Fibroblast of pulmonary artery (primary cell): ENCODE results near the gene EVA1A.

Experiments used
- DNase-seq: peaks from one replicate; pipeline ENCODE4 v3.0.0-alpha.2; 2010; ENCODE audit warnings: low read depth
- H3K4me3 ChIP-seq: replicated peaks from 2 replicates; pipeline ENCODE4 v1.5.1; 2011; ENCODE audit warnings: low read depth, mild to moderate bottlenecking, control low read depth, low read length, moderate library complexity
- TF ChIP-seq, protein P1 (sequence below): IDR thresholded peaks from 2 replicates; pipeline ENCODE4 v1.5.1; 2011; ENCODE audit warnings: mild to moderate bottlenecking, control low read depth, low read length, inconsistent platforms; ENCODE audit errors: missing control alignments

EVA1A gene

DNA sequence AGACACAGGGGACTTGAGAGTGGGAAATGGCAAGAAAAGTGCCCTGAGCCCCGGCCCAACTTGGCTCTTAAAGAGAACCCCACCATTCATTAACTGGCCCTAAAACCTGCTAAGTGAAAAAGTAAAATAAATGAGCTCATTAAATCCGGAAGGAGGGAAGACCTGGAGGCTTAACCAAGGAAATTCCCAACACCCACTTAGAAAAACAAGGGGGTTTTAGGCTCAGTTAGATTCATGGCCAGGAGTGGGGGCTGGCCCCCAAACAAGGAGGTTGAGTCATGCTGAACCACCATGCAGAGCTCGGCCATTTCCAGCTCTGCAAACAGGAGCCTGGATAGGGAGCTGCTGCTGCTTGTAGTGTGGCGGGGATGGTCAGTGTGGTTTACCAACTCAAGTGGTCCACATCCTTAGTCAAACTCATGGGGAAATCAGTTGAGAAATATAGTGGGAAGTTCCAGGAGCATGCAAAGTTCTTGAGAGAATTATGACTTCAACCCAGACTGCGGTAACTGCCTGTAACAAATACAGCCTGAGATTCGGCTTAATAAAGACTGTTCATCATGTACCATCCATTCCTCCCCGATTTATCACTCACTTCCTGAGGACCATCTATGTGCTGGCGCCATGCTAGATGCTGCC lies 46.1 kb upstream of the EVA1A start:
- TF ChIP-seq, protein P1, sequence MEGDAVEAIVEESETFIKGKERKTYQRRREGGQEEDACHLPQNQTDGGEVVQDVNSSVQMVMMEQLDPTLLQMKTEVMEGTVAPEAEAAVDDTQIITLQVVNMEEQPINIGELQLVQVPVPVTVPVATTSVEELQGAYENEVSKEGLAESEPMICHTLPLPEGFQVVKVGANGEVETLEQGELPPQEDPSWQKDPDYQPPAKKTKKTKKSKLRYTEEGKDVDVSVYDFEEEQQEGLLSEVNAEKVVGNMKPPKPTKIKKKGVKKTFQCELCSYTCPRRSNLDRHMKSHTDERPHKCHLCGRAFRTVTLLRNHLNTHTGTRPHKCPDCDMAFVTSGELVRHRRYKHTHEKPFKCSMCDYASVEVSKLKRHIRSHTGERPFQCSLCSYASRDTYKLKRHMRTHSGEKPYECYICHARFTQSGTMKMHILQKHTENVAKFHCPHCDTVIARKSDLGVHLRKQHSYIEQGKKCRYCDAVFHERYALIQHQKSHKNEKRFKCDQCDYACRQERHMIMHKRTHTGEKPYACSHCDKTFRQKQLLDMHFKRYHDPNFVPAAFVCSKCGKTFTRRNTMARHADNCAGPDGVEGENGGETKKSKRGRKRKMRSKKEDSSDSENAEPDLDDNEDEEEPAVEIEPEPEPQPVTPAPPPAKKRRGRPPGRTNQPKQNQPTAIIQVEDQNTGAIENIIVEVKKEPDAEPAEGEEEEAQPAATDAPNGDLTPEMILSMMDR, result no peak
- no peak overlapping the region for H3K4me3 ChIP-seq
- DNase-seq, result peak; percentile 20

DNA sequence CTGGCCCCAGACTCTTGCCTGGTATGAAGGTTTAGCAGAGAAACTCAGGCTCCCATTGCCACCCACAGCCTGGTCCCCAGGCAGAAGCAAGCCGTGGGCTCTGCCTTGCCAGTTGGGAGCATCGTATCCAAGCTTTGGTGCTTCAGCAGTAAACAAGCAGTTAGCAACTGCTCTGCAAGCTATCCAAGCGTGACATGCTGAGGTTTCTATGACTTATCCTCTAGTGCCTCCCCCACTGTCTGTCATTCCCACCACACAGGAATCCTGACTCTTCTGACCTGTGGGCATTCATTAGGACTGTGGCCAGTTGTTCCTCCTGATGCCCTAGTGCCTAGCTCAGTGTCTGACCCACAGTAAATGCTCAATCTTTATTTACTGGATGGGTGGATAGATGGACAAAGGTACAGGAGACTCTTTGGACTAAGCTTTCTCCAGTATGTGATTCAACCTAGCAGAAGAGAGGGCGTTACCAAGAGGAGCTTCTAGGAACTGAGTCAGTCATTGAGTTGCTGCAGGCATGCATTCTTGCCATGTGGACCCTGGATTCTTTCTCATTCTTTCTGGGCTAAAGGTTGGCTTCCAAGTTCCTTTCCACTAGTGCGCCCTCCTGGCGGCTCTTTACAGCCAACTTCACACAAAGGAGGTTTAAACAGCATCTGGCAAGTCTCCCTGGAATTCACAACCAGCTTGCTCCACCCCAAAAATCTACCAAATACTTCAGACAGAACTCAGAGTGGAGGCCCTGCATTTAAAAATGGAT lies 45.2 kb upstream of the EVA1A start:
- peak; percentile 91 for DNase-seq
- TF ChIP-seq, protein P1, result peak; percentile 40
- H3K4me3 ChIP-seq, result no peak overlapping the region

DNA sequence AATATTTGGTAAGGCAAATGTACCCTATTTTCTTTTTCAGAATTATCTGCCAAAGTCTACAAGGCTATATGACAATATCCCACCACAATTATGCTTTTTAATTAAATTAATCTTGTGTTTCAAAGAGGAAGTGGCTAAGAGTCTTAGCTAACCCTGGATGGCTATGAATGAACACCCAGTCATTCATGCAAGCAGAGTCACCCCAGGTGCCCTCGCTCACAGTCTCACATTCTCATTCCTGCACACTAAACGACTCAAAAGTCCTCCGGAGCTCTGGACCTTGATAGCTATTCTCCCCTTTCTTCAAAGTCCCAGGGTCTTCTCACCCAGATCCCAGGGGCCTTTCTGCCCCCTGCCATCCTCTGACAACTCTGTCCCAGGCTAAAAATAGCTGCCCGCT lies 43.7 kb upstream of the EVA1A start:
- DNase-seq, result no peak

DNA sequence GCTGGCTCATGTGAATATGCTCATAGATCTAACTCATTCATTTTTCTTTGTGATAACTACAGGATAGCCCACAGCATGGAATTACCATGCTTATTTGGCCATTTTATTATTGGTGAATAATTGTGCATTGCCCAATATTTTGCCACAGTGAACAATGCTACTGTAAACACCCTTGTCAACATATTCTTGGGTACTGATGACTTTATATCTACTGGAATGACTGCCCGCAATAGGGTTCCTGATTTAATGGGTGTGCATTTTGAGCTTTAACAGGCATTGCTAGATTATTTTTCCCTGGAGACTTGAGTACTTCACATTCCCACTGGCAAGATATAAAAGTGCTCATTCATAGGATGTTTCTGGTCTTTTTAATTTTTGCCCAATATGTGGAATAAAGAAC lies 42.7 kb upstream of the EVA1A start:
- no peak for DNase-seq
- no peak overlapping the region for H3K4me3 ChIP-seq
- TF ChIP-seq, protein P1, result no peak

More for the DNA sequence above, 43.7 kb upstream of the EVA1A start:
- H3K4me3 ChIP-seq, result no peak overlapping the region
- TF ChIP-seq, protein P1, result no peak

DNA sequence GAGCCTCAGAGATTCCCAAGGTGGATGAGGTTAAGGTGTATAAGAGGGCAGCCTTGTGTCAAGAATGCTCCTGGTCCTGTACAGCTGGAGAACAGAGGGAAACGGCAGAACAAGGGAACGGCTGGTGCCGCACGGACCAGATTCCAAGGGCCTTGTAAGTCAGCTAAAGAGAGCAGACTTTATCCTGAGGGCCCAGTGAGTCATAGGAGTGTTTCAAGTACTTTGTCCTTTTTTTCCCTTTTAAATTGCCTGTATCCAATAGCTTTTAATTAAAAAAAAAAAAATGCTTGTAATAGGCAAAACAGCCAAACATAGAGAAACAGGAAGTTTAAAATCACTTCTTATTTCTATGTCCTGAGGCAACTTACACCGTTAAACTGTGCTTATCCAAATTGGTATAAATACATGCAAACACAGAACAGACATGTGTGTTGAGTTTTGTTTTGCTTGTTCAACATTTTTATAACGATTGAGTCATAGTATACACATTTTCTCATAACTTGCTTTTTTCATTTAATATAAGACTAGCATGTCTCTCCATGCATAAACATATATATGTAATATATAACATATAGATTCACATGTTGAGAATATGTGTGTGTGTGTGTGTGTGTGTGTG lies 42.1 kb upstream of the EVA1A start:
- TF ChIP-seq, protein P1, result no peak
- DNase-seq, result peak; percentile 45
- H3K4me3 ChIP-seq, result no peak overlapping the region

DNA sequence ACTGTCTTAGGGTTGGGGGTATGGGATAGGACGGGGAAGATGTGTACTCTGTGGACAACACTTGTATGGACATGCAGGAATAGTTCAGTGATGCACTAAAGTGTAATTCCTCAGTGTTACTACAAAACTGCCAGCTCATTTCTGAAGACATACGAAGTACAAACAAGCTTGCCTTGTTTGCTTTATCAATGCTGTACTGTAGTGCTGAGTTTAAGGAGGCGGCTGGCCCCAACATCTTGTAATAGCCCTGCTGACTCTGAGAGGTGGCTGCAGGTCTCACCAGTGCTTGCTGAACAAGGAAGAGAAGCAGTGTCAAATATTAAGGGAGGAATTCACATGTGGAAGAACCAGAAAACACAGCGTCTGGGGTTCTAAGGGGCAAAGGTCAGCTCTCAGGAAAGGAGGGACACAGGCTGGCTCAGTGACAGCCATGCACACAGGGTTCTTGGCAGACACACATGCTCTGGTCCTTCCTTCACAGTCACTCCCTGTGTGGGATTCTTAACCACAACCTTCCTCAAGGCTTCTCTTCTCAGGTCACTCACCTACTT lies 39.8 kb upstream of the EVA1A start:
- H3K4me3 ChIP-seq, result no peak overlapping the region
- DNase-seq, result no peak
- TF ChIP-seq, protein P1, result no peak
